HepG2 (cell line): Measurements from ENCODE around the gene FUZ. TPM values are rescaled to one million over a fixed set of nuclear protein-coding genes. Genes with fewer than 3 reads are reported as not detected.

Experiments
- ATAC-seq: fragments of 200-7000 bp; cut with Tn5 transposase; 3 replicates; pipeline ENCODE4 v1.9.1; 2020; ENCODE audit warnings: mild to moderate bottlenecking, moderate library complexity
- BruUV-seq: library from RNA; stranded (reverse); fragments of 400-500 nt; replicated peaks from 2 replicates; lab custom pipeline; 2021; lab: Mats Ljungman, UMichigan
- CTCF ChIA-PET: fragments of 300-600 bp; formaldehyde crosslinking; extraction: SDS; loops from one replicate; lab custom pipeline; 2021; ENCODE audit warnings: low total read pairs, inconsistent platforms, low intra/inter-chr PET ratio; lab: Yijun Ruan, JAX
- POLR2A ChIA-PET: fragments of 350-600 bp; sonication (Branson Sonifier 250); formaldehyde crosslinking; loops from one replicate; lab custom pipeline; 2020; ENCODE audit warnings: antibody characterized with exemption, inconsistent platforms; lab: Yijun Ruan, JAX
- DNase-seq: peaks from one replicate; pipeline ENCODE4 v3.0.0-alpha.2; 2015; ENCODE audit warnings: low spot score
- FAIRE-seq: peaks from 3 replicates; lab custom pipeline; 2011; peaks lifted over from hg19 to GRCh38; lab: Jason Lieb, UNC
- H2AFZ ChIP-seq: one replicate; pipeline ENCODE4 v1.6.1; 2011; ENCODE audit warnings: low read length, inconsistent platforms
- H3K27ac ChIP-seq: fragments of 300-600 bp; 3 replicates; pipeline ENCODE4 v1.8.0; 2011; ENCODE audit warnings: mixed run types, mild to moderate bottlenecking, mixed read lengths, low read length, inconsistent platforms; ENCODE audit not compliant: insufficient read depth; ENCODE audit errors: extremely low read length
- H3K27me3 ChIP-seq, 2 experiments: fragments of 200-600 bp in 1 of 2; 2 replicates in 1 of 2; 3 replicates in 1 of 2; pipeline versions ENCODE4 v1.6.0 to v1.8.0; 2011; ENCODE audit warnings: low read length in 2 of 2, mild to moderate bottlenecking in 2 of 2, moderate library complexity in 2 of 2, inconsistent platforms in 1 of 2; ENCODE audit not compliant: insufficient read depth in 2 of 2, control insufficient read depth in 1 of 2
- H3K36me3 ChIP-seq, 2 experiments: fragments of 200-600 bp in 1 of 2; replicated peaks in 1 of 2; 2 replicates in 1 of 2; 3 replicates in 1 of 2; pipeline versions ENCODE4 v1.5.1 to v1.8.0; 2011; ENCODE audit warnings: low read length in 2 of 2, inconsistent platforms in 1 of 2; ENCODE audit not compliant: insufficient read depth in 2 of 2, control insufficient read depth in 1 of 2
- H3K4me1 ChIP-seq: 2 replicates; pipeline ENCODE4 v1.5.1; 2012; ENCODE audit warnings: low read length, inconsistent platforms; ENCODE audit not compliant: insufficient read depth
- H3K4me2 ChIP-seq: 2 replicates; pipeline ENCODE4 v1.6.0; 2011; ENCODE audit warnings: low read depth, low read length, inconsistent platforms
- H3K4me3 ChIP-seq, 3 experiments: fragments of 200-600 bp in 1 of 3; sonication (generic), shearing (Covaris generic) in 1 of 3; replicated peaks in 1 of 3; 2 replicates each; pipeline ENCODE4 v1.5.1; 2011 to 2016; ENCODE audit warnings: low read length in 3 of 3, inconsistent platforms in 2 of 3, low read depth in 2 of 3, mild to moderate bottlenecking in 2 of 3, control low read depth in 1 of 3, mixed read lengths in 1 of 3; ENCODE audit not compliant: insufficient read depth in 1 of 3
- H3K79me2 ChIP-seq: one replicate; pipeline ENCODE4 v1.6.1; 2011; ENCODE audit warnings: low read length, inconsistent platforms; ENCODE audit not compliant: insufficient read depth
- H3K9ac ChIP-seq: 2 replicates; pipeline ENCODE4 v1.6.0; 2011; ENCODE audit warnings: mild to moderate bottlenecking, low read depth, low read length, inconsistent platforms; ENCODE audit not compliant: insufficient read depth
- H3K9me3 ChIP-seq: 2 replicates; pipeline ENCODE4 v1.5.1; 2012; ENCODE audit warnings: mild to moderate bottlenecking, low read length
- H4K20me1 ChIP-seq: 2 replicates; pipeline ENCODE4 v1.6.0; 2011; ENCODE audit warnings: inconsistent platforms, mild to moderate bottlenecking, low read length, moderate library complexity; ENCODE audit not compliant: insufficient read depth
- AHDC1 ChIP-seq: sonication (generic); formaldehyde crosslinking; IDR thresholded peaks from 2 replicates; pipeline ENCODE4 v1.5.1; 2020; ENCODE audit warnings: mild to moderate bottlenecking, missing genetic modification reagents, borderline replicate concordance
- KAT7 ChIP-seq: IDR thresholded peaks from 2 replicates; pipeline ENCODE4 v1.6.1; 2018; ENCODE audit warnings: borderline replicate concordance, missing compliant biosample characterization
- PITX1 ChIP-seq: sonication (generic); formaldehyde crosslinking; IDR thresholded peaks from 2 replicates; pipeline ENCODE4 v1.5.1; 2020; ENCODE audit warnings: mild to moderate bottlenecking, missing genetic modification reagents
- ZBTB10 ChIP-seq: sonication (generic); formaldehyde crosslinking; IDR thresholded peaks from 2 replicates; pipeline ENCODE4 v1.4.0; 2020; ENCODE audit warnings: missing genetic modification reagents, borderline replicate concordance
- ZNF431 ChIP-seq: sonication (generic); formaldehyde crosslinking; IDR thresholded peaks from 2 replicates; pipeline ENCODE4 v1.9.0; 2022; ENCODE audit warnings: missing genetic modification reagents, low read depth, mild to moderate bottlenecking, borderline replicate concordance
- ZNF512B ChIP-seq: sonication (generic); formaldehyde crosslinking; IDR thresholded peaks from 2 replicates; pipeline ENCODE4 v1.5.1; 2020; ENCODE audit warnings: missing genetic modification reagents, mild to moderate bottlenecking, borderline replicate concordance
- ZNF616 ChIP-seq: sonication (generic); formaldehyde crosslinking; IDR thresholded peaks from 2 replicates; pipeline ENCODE4 v1.5.0; 2020; ENCODE audit warnings: low read depth, mild to moderate bottlenecking, missing genetic modification reagents
- whole genome bisulfite sequencing: methylation state at CpG from one replicate; pipeline ENCODE4 v1.1.6; 2017; ENCODE audit warnings: low lambda C conversion rate; 5-methylcytosine and 5-hydroxymethylcytosine counted together
- in situ Hi-C: cut with HindIII; loops from 2 replicates; pipeline ENCODE4 v1.10.0; 2017; ENCODE audit warnings: low pct_unique_long_range_greater_than_20kb; ENCODE audit not compliant: extremely low pct_ligation_motif_present
- intact Hi-C: fragments of 100-400 bp; cut with micrococcal nuclease; formaldehyde crosslinking; loops from one replicate; pipeline ENCODE4 v1.10.0; 2022; ENCODE audit not compliant: unreplicated experiment
- polyA plus RNA-seq, 8 experiments: library from polyadenylated mRNA; depleted of rRNA in 3 of 8; stranded (reverse) in 7 of 8; unstranded in 1 of 8; fragments of >200 nt; fragmentation: Illumina TruSeq in 4 of 8; extraction: Trizol in 4 of 8; gene quantifications; 2 replicates each; pipeline versions ENCODE4 v1.2.1 to v1.2.3, GENCODE V29; 2011 to 2016; ENCODE audit warnings: low read depth in 4 of 8, missing spikeins in 1 of 8, mixed read lengths in 1 of 8; ENCODE audit not compliant: insufficient read depth in 1 of 8
- total RNA-seq, 5 experiments: library from RNA; depleted of rRNA; stranded (reverse); fragments of >200 nt; fragmentation: Illumina TruSeq; extraction: Trizol; gene quantifications; 2 replicates each; pipeline ENCODE4 v1.2.3, GENCODE V29; 2016; ENCODE audit warnings: low read depth in 1 of 5

Gene FUZ
- total and polyA plus RNA-seq, 2 of the 13 experiments (the other 11 are each of a cell fraction or from before 2014, with no cell fraction given), result 0.08 TPM; not detected in 1

- no TSS peak for BruUV-seq
- H3K4me1 ChIP-seq, result no peaks in the 10 kb centered on the region
- H2AFZ ChIP-seq, result no peak overlapping the region
- DNase-seq (no peak), ATAC-seq (no peak), FAIRE-seq (no peak)
- no peaks in the 10 kb centered on the region for H3K79me2 ChIP-seq
- no peaks in the 10 kb centered on the region for H3K9me3 ChIP-seq
- intact Hi-C loops (no loop called here), in situ Hi-C loops (no loop called here)
- no peak overlapping the region for H3K4me3 ChIP-seq
- ChIA-PET POLR2A (no interaction called here), CTCF (no interaction called here)
- no peak overlapping the region for H3K9ac ChIP-seq
- H4K20me1 ChIP-seq, result no peaks in the 10 kb centered on the region
- WGBS, result 98% methylated on average over 22 of the region's 28 CpGs
- H3K27ac ChIP-seq, result no peak overlapping the region
- H3K4me2 ChIP-seq, result no peak overlapping the region
- H3K27me3 ChIP-seq, result no peaks in the 10 kb centered on the region
- TF ChIP-seq ZNF512B (CRISPR knock-in tag) (no peak), AHDC1 (CRISPR knock-in tag) (no peak), ZNF431 (CRISPR knock-in tag) (no peak), KAT7 (CRISPR knock-in tag) (no peak), ZNF616 (no peak), PITX1 (no peak), ZBTB10 (CRISPR knock-in tag) (no peak)
- TF ChIP-seq, all 625 proteins: peak for 0
- peaks cover 17 to 61% of the 10 kb centered on the region in 2 experiments; a peak in 4 of 5 replicates for H3K36me3 ChIP-seq
These were observed 13.8 kb downstream of the FUZ start for GRCh38 chr19:49799271-49799797.
